ENCODE results near the gene PPP2R2B. TPM values are rescaled to one million over a fixed set of nuclear protein-coding genes. Genes with fewer than 3 reads are reported as not detected.

Gene PPP2R2B
- total RNA-seq, 1 experiment from 2014 or later: 20.3 TPM

- peaks cover 30% of the 10 kb centered on the region for H3K4me1 Mint-ChIP-seq
- H3K36me3 Mint-ChIP-seq: no peaks in the 10 kb centered on the region
- ATAC-seq (peak; percentile 10; the same call in 1 of the 2 replicates), DNase-seq (ENCODE audit: low spot score) (no peak)
- peaks cover 9% of the 10 kb centered on the region; the same call in 1 of the 2 replicates for H3K9me3 Mint-ChIP-seq
- 0 out of 2 replicates have a peak overlapping the region, but pooled peaks have one; percentile 21 for H3K27ac Mint-ChIP-seq
- no peaks in the 10 kb centered on the region; the same call in 1 of the 2 replicates for H3K27me3 Mint-ChIP-seq (ENCODE audit: low read depth)
- H3K4me3 Mint-ChIP-seq: no peak overlapping the region
- POLR2A ChIA-PET: no interaction called here
- CTCF ChIA-PET: no interaction called here
- TF ChIP-seq ARID4B (CRISPR knock-in tag; IDR thresholded peaks at IDR 0.05; ENCODE audit: borderline replicate concordance): no peak
- TF ChIP-seq PRDM15 (CRISPR knock-in tag; IDR thresholded peaks at IDR 0.05): no peak
- TF ChIP-seq FOXP1 (CRISPR knock-in tag; IDR thresholded peaks at IDR 0.05; ENCODE audit: borderline replicate concordance): no peak
- TF ChIP-seq ZBTB43 (CRISPR knock-in tag; IDR thresholded peaks at IDR 0.05): no peak
- no peak for TF ChIP-seq ZNF423 (CRISPR knock-in tag; IDR thresholded peaks at IDR 0.05)
- no peak for TF ChIP-seq TEAD4 (CRISPR knock-in tag; IDR thresholded peaks at IDR 0.05)
- no peak for TF ChIP-seq ZNF263 (CRISPR knock-in tag; IDR thresholded peaks at IDR 0.05; ENCODE audit: low read depth)
- TF ChIP-seq MLX (CRISPR knock-in tag; IDR thresholded peaks at IDR 0.05): no peak
- TF ChIP-seq ZNF396 (CRISPR knock-in tag; IDR thresholded peaks at IDR 0.05; ENCODE audit: borderline replicate concordance): no peak
- no peak for TF ChIP-seq AFF4 (CRISPR knock-in tag; IDR thresholded peaks at IDR 0.05; ENCODE audit: borderline replicate concordance)
- no peak for TF ChIP-seq ZNF317 (CRISPR knock-in tag; IDR thresholded peaks at IDR 0.05; ENCODE audit: borderline replicate concordance, low read depth)
- TF ChIP-seq JAZF1 (CRISPR knock-in tag; IDR thresholded peaks at IDR 0.05): no peak
- no peak for TF ChIP-seq CTCF (IDR thresholded peaks at IDR 0.05)
- TF ChIP-seq RORB (CRISPR knock-in tag; IDR thresholded peaks at IDR 0.05): no peak
- no peak for TF ChIP-seq EMX1 (CRISPR knock-in tag; IDR thresholded peaks at IDR 0.05)
- TF ChIP-seq FOXK1 (CRISPR knock-in tag; IDR thresholded peaks at IDR 0.05): no peak
- no peak for TF ChIP-seq ZSCAN18 (CRISPR knock-in tag; IDR thresholded peaks at IDR 0.05)
Observed at GRCh38 chr5:146920351-146920881, 41.9 kb upstream of the PPP2R2B start.
